HCT116 (cell line): ENCODE measurements around the gene RFX8. TPM values are rescaled to one million over a fixed set of nuclear protein-coding genes. Genes with fewer than 3 reads are reported as not detected.

ENCODE experiments used
- ATAC-seq: fragments of 200-7000 bp; cut with Tn5 transposase; 2 replicates; pipeline ENCODE4 v1.9.1; 2020; ENCODE audit warnings: mild to moderate bottlenecking, moderate library complexity
- BruUV-seq: library from RNA; stranded (reverse); fragments of 400-500 nt; replicated peaks from 2 replicates; lab custom pipeline; 2021; lab: Mats Ljungman, UMichigan
- CTCF ChIA-PET: fragments of 300-600 bp; sonication (Branson Sonifier 250); formaldehyde crosslinking; loops from one replicate; lab custom pipeline; 2021; ENCODE audit warnings: antibody characterized with exemption; lab: Charles Lee
- POLR2A ChIA-PET: fragments of 300-600, 350-600 bp; sonication (Branson Sonifier 250); formaldehyde crosslinking; loops from one replicate; lab custom pipeline; 2021; ENCODE audit warnings: antibody characterized with exemption; lab: Charles Lee
- RAD21 ChIA-PET, 2 experiments: fragments of 300-600 bp; sonication (Branson Sonifier 250); formaldehyde crosslinking; loops; one replicate each; lab custom pipeline; 2023; ENCODE audit warnings: low total read pairs in 2 of 2; ENCODE audit not compliant: uncharacterized antibody in 2 of 2, unreplicated experiment in 2 of 2, low non-redundant PET in 1 of 2; lab: Charles Lee
- DNase-seq: peaks from one replicate; pipeline ENCODE4 v3.0.0-alpha.2; 2010; ENCODE audit warnings: low read depth, low spot score
- H2AFZ ChIP-seq: fragments of 200-600 bp; shearing (Covaris generic), sonication (generic); 2 replicates; pipeline ENCODE4 v1.6.1; 2017; ENCODE audit warnings: low read depth, mixed run types, mixed read lengths, antibody characterized with exemption, low read length; ENCODE audit not compliant: poor library complexity, severe bottlenecking
- H3K27ac ChIP-seq: 2 replicates; pipeline ENCODE4 v1.5.1; 2012; ENCODE audit warnings: low read depth, low read length
- H3K27me3 ChIP-seq: fragments of 200-600 bp; sonication (generic); 2 replicates; pipeline ENCODE4 v1.6.1; 2016; ENCODE audit warnings: mixed run types, low read length, mixed read lengths; ENCODE audit not compliant: insufficient read depth
- H3K36me3 ChIP-seq, 2 experiments: fragments of 200-500 bp in 1 of 2; fragments of 200-600 bp in 1 of 2; sonication (Bioruptor generic) in 1 of 2; sonication (generic) in 1 of 2; 2 replicates each; pipeline versions ENCODE4 v1.5.1 to v1.6.1; 2014 to 2016; ENCODE audit warnings: low read length in 2 of 2, inconsistent platforms in 1 of 2, mixed read lengths in 1 of 2, mixed run types in 1 of 2; ENCODE audit not compliant: insufficient read depth in 2 of 2, control insufficient read depth in 1 of 2
- H3K4me1 ChIP-seq, 2 experiments: fragments of 200-600 bp in 1 of 2; sonication (generic) in 1 of 2; 2 replicates each; pipeline versions ENCODE4 v1.5.1 to v1.6.1; 2012 to 2017; ENCODE audit warnings: low read length in 2 of 2, inconsistent platforms in 1 of 2, mild to moderate bottlenecking in 1 of 2, mixed read lengths in 1 of 2, mixed run types in 1 of 2, moderate library complexity in 1 of 2; ENCODE audit not compliant: insufficient read depth in 2 of 2, control insufficient read depth in 1 of 2
- H3K4me2 ChIP-seq: fragments of 200-600 bp; sonication (generic); 2 replicates; pipeline ENCODE4 v1.6.1; 2017; ENCODE audit warnings: mixed run types, low read length, mixed read lengths
- H3K4me3 ChIP-seq, 2 experiments: fragments of 200-600 bp in 1 of 2; sonication (generic) in 1 of 2; replicated peaks in 1 of 2; 2 replicates each; pipeline ENCODE4 v1.5.1; 2011 to 2016; ENCODE audit warnings: low read length in 2 of 2, control low read depth in 1 of 2, low read depth in 1 of 2, mild to moderate bottlenecking in 1 of 2, mixed read lengths in 1 of 2, mixed run types in 1 of 2
- H3K79me2 ChIP-seq: fragments of 200-600 bp; sonication (generic); 2 replicates; pipeline ENCODE4 v1.6.1; 2017; ENCODE audit warnings: mild to moderate bottlenecking, mixed run types, low read length, moderate library complexity, mixed read lengths; ENCODE audit not compliant: insufficient read depth
- H3K9ac ChIP-seq: fragments of 200-600 bp; sonication (generic); 2 replicates; pipeline ENCODE4 v1.6.1; 2016; ENCODE audit warnings: low read length, mixed read lengths
- H3K9me2 ChIP-seq: fragments of 200-600 bp; sonication (generic), shearing (Covaris generic); 2 replicates; pipeline ENCODE4 v1.6.1; 2017; ENCODE audit warnings: mixed run types, mild to moderate bottlenecking, moderate library complexity; ENCODE audit not compliant: insufficient read depth
- H3K9me3 ChIP-seq, 2 experiments: fragments of 200-500 bp in 1 of 2; fragments of 200-600 bp in 1 of 2; sonication (Bioruptor generic) in 1 of 2; sonication (generic) in 1 of 2; 2 replicates each; pipeline ENCODE4 v1.6.1; 2014 to 2017; ENCODE audit warnings: low read length in 2 of 2, mixed read lengths in 2 of 2, inconsistent platforms in 1 of 2, low read depth in 1 of 2, mild to moderate bottlenecking in 1 of 2, mixed run types in 1 of 2, moderate library complexity in 1 of 2; ENCODE audit not compliant: control insufficient read depth in 1 of 2, insufficient read depth in 1 of 2
- H4K20me1 ChIP-seq: fragments of 200-600 bp; sonication (generic), shearing (Covaris generic); 2 replicates; pipeline ENCODE4 v1.6.1; 2017; ENCODE audit warnings: mixed run types, mild to moderate bottlenecking, moderate library complexity; ENCODE audit not compliant: insufficient read depth
- CBX3 ChIP-seq: IDR thresholded peaks from 2 replicates; pipeline ENCODE4 v1.6.1; 2012; ENCODE audit warnings: low read depth
- CEBPB ChIP-seq: IDR thresholded peaks from 2 replicates; pipeline ENCODE4 v1.6.1; 2012; ENCODE audit warnings: low read depth
- ELF1 ChIP-seq: IDR thresholded peaks from 2 replicates; pipeline ENCODE4 v1.6.1; 2012; ENCODE audit warnings: low read depth, borderline replicate concordance
- POLR2A ChIP-seq: IDR thresholded peaks from 2 replicates; pipeline ENCODE4 v1.7.0; 2011; ENCODE audit warnings: borderline replicate concordance; ENCODE audit not compliant: insufficient read depth, insufficient read length; ENCODE audit errors: extremely low read depth
- POLR2AphosphoS5 ChIP-seq: IDR thresholded peaks from 2 replicates; pipeline ENCODE4 v1.6.1; 2011; ENCODE audit warnings: mild to moderate bottlenecking, low read depth, low read length, moderate library complexity
- RAD21 ChIP-seq: IDR thresholded peaks from 2 replicates; pipeline ENCODE4 v1.6.1; 2012; ENCODE audit warnings: low read depth, mild to moderate bottlenecking
- SP1 ChIP-seq: IDR thresholded peaks from 2 replicates; pipeline ENCODE4 v1.6.1; 2012; ENCODE audit warnings: low read depth
- SRF ChIP-seq: IDR thresholded peaks from 2 replicates; pipeline ENCODE4 v1.6.1; 2012; ENCODE audit warnings: low read depth
- ZNF274 ChIP-seq: fragments of 200-500 bp; sonication (Bioruptor generic); IDR thresholded peaks from 2 replicates; pipeline ENCODE4 v1.6.1; 2014; ENCODE audit warnings: mild to moderate bottlenecking, low read depth, low read length, inconsistent platforms
- intact Hi-C: fragments of 100-400 bp; cut with micrococcal nuclease; formaldehyde crosslinking; loops from 2 replicates; pipeline ENCODE4 v1.10.0; 2022
- total RNA-seq: library from RNA; stranded (reverse); gene quantifications from one replicate; pipeline ENCODE4 v1.2.1, GENCODE V29; 2021; ENCODE audit not compliant: unreplicated experiment
- TF ChIP-seq, protein P1 (sequence below): IDR thresholded peaks from 2 replicates; pipeline ENCODE4 v1.6.1; 2012
- TF ChIP-seq, protein P2 (sequence below): IDR thresholded peaks from 2 replicates; pipeline ENCODE4 v1.6.1; 2012; ENCODE audit warnings: low read depth
- TF ChIP-seq, protein P3 (sequence below), 3 experiments: fragments of 200-600 bp in 1 of 3; sonication (generic) in 1 of 3; IDR thresholded peaks in 2 of 3; conservative IDR thresholded peaks in 1 of 3; 2 replicates each; pipeline ENCODE4 v1.5.1; 2012 to 2017; ENCODE audit warnings: low read depth in 2 of 3, low read length in 2 of 3, antibody characterized with exemption in 1 of 3, borderline replicate concordance in 1 of 3, control low read depth in 1 of 3, mild to moderate bottlenecking in 1 of 3, mixed read lengths in 1 of 3, mixed run types in 1 of 3, moderate library complexity in 1 of 3; ENCODE audit not compliant: insufficient read depth in 1 of 3

Gene RFX8
- total RNA-seq, 1 experiment from 2014 or later: not detected

DNA sequence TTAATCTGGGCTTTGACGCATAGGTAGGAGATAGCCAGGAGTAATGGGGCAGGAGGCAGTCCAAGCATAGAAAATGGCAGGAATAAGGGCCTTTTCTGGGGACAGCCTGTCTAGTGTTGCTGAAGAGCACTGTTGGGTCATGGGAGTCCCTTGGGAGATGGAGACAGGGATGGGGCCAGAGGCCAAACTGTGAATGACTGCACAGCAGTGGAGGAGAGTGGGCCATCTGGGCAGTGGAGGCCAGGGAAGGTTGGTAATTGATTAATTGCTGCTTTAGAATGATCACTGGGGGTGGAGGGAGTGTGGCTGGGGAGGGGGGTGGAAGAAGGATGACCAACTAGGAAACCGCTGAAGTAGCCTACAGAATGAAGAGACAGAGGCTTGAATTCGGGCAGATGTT, 59.0 kb downstream of the RFX8 start:
- H3K9me3 ChIP-seq: no peaks in the 10 kb centered on the region
- H3K27me3 ChIP-seq: no peaks in the 10 kb centered on the region
- ATAC-seq (no peak), DNase-seq (no peak)
- no peak overlapping the region for H3K4me2 ChIP-seq
- H3K27ac ChIP-seq: no peak overlapping the region
- H4K20me1 ChIP-seq: no peaks in the 10 kb centered on the region
- no peaks in the 10 kb centered on the region for H3K4me1 ChIP-seq
- no peaks in the 10 kb centered on the region for H3K9me2 ChIP-seq
- no peaks in the 10 kb centered on the region for H3K79me2 ChIP-seq
- ChIA-PET CTCF (no interaction called here), POLR2A (no interaction called here), RAD21 (no interaction called here)
- H3K9ac ChIP-seq: no peak overlapping the region
- H3K36me3 ChIP-seq: no peaks in the 10 kb centered on the region
- TF ChIP-seq ELF1 (no peak), SP1 (no peak), POLR2AphosphoS5 (no peak), POLR2A (no peak), ZNF274 (no peak), RAD21 (no peak), CEBPB (no peak), SRF (no peak), CBX3 (no peak)
- TF ChIP-seq, protein P1, sequence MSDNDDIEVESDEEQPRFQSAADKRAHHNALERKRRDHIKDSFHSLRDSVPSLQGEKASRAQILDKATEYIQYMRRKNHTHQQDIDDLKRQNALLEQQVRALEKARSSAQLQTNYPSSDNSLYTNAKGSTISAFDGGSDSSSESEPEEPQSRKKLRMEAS: no peak
- TF ChIP-seq, protein P2, sequence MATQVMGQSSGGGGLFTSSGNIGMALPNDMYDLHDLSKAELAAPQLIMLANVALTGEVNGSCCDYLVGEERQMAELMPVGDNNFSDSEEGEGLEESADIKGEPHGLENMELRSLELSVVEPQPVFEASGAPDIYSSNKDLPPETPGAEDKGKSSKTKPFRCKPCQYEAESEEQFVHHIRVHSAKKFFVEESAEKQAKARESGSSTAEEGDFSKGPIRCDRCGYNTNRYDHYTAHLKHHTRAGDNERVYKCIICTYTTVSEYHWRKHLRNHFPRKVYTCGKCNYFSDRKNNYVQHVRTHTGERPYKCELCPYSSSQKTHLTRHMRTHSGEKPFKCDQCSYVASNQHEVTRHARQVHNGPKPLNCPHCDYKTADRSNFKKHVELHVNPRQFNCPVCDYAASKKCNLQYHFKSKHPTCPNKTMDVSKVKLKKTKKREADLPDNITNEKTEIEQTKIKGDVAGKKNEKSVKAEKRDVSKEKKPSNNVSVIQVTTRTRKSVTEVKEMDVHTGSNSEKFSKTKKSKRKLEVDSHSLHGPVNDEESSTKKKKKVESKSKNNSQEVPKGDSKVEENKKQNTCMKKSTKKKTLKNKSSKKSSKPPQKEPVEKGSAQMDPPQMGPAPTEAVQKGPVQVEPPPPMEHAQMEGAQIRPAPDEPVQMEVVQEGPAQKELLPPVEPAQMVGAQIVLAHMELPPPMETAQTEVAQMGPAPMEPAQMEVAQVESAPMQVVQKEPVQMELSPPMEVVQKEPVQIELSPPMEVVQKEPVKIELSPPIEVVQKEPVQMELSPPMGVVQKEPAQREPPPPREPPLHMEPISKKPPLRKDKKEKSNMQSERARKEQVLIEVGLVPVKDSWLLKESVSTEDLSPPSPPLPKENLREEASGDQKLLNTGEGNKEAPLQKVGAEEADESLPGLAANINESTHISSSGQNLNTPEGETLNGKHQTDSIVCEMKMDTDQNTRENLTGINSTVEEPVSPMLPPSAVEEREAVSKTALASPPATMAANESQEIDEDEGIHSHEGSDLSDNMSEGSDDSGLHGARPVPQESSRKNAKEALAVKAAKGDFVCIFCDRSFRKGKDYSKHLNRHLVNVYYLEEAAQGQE: no peak
- TF ChIP-seq, protein P3, sequence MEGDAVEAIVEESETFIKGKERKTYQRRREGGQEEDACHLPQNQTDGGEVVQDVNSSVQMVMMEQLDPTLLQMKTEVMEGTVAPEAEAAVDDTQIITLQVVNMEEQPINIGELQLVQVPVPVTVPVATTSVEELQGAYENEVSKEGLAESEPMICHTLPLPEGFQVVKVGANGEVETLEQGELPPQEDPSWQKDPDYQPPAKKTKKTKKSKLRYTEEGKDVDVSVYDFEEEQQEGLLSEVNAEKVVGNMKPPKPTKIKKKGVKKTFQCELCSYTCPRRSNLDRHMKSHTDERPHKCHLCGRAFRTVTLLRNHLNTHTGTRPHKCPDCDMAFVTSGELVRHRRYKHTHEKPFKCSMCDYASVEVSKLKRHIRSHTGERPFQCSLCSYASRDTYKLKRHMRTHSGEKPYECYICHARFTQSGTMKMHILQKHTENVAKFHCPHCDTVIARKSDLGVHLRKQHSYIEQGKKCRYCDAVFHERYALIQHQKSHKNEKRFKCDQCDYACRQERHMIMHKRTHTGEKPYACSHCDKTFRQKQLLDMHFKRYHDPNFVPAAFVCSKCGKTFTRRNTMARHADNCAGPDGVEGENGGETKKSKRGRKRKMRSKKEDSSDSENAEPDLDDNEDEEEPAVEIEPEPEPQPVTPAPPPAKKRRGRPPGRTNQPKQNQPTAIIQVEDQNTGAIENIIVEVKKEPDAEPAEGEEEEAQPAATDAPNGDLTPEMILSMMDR (IDR thresholded peaks at IDR 0.05 in 2 of 3, conservative IDR thresholded peaks at IDR 0.05 in 1 of 3; ENCODE audit: borderline replicate concordance in 1 of 3, insufficient read depth in 1 of 3, low read depth in 2 of 3, low read length in 2 of 3): no peak
- BruUV-seq: no TSS peak
- intact Hi-C loops: loop anchor here (5.0 to 10.0 kb wide), 2 partner anchors 101 to 569 kb away; no protein-coding TSS in a partner anchor
- no peak overlapping the region for H3K4me3 ChIP-seq
- H2AFZ ChIP-seq: no peak overlapping the region
